Glutamatergic neuron (in vitro differentiated cells): Measurements from ENCODE around the gene FGF9. TPM values are rescaled to one million over a fixed set of nuclear protein-coding genes. Genes with fewer than 3 reads are reported as not detected.

Experiments used
- DNase-seq: peaks from one replicate; pipeline ENCODE4 v3.0.0; 2022
- H3K27ac Mint-ChIP-seq: one replicate; pipeline ENCODE4 v1.8.0; 2020; ENCODE audit warnings: mild to moderate bottlenecking, mixed read lengths, inconsistent platforms; ENCODE audit not compliant: unreplicated experiment
- H3K27me3 Mint-ChIP-seq: one replicate; pipeline ENCODE4 v1.8.0; 2020; ENCODE audit warnings: mild to moderate bottlenecking, moderate library complexity, mixed read lengths, inconsistent platforms; ENCODE audit not compliant: unreplicated experiment
- H3K36me3 Mint-ChIP-seq: one replicate; pipeline ENCODE4 v1.8.0; 2020; ENCODE audit warnings: mild to moderate bottlenecking, mixed read lengths, inconsistent platforms; ENCODE audit not compliant: unreplicated experiment
- H3K4me1 Mint-ChIP-seq: one replicate; pipeline ENCODE4 v1.8.0; 2020; ENCODE audit warnings: mild to moderate bottlenecking, low read depth, mixed read lengths, inconsistent platforms; ENCODE audit not compliant: unreplicated experiment
- H3K4me3 Mint-ChIP-seq: one replicate; pipeline ENCODE4 v1.8.0; 2020; ENCODE audit warnings: mild to moderate bottlenecking, mixed read lengths, inconsistent platforms; ENCODE audit not compliant: unreplicated experiment
- H3K9me3 Mint-ChIP-seq: one replicate; pipeline ENCODE4 v1.8.0; 2020; ENCODE audit warnings: mild to moderate bottlenecking, moderate library complexity, mixed read lengths, inconsistent platforms; ENCODE audit not compliant: unreplicated experiment
- total RNA-seq: library from RNA; stranded (reverse); fragmentation: NEBNext Ultra II Directional; extraction: Animal tissue kit (Norgen Biotek cat#: 25700); gene quantifications from one replicate; pipeline ENCODE4 v1.2.1, GENCODE V29; 2021; ENCODE audit not compliant: unreplicated experiment
- TF ChIP-seq, protein P1 (sequence below): fragments of 200-600 bp; sonication (generic); IDR thresholded peaks from one replicate; pipeline ENCODE4 v1.5.0; 2021; ENCODE audit not compliant: partially characterized antibody, unreplicated experiment

FGF9 gene
- total RNA-seq, 1 donor from 2014 or later = 19.5 TPM

DNA sequence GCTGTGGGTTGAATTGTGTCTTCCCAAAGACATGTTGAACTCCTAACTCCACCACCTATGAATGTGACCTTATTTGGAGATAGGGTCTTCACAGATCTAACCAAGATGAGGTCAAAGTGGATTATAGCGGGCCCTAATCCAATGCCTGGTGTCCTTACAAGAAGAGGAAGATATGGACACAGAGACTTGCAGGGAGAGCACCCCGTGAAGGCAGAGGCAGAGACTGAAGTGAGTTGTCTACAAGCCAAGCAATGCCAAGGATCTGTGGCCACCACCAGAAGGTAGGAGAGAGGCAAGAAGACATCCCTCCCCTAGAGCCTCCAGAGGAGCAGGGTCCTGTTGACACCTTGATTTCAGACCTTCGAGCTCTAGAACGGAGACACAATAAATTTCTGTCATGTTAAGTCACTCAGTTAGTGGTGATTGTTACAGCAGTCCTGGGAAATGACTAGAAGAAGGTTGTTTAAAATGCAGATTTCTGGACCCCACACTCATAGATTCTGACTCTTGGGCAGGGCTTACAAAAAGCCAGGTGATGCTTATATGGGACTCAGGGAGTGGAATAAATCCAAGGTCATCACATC, 70.6 kb downstream of the FGF9 start:
- DNase-seq = no peak
- Mint-ChIP-seq H3K27me3 (no peaks in the 10 kb centered on the region), H3K4me1 (peaks cover 4% of the 10 kb centered on the region), H3K4me3 (no peak overlapping the region), H3K9me3 (no peaks in the 10 kb centered on the region), H3K27ac (no peak overlapping the region), H3K36me3 (no peaks in the 10 kb centered on the region)
- TF ChIP-seq, protein P1, sequence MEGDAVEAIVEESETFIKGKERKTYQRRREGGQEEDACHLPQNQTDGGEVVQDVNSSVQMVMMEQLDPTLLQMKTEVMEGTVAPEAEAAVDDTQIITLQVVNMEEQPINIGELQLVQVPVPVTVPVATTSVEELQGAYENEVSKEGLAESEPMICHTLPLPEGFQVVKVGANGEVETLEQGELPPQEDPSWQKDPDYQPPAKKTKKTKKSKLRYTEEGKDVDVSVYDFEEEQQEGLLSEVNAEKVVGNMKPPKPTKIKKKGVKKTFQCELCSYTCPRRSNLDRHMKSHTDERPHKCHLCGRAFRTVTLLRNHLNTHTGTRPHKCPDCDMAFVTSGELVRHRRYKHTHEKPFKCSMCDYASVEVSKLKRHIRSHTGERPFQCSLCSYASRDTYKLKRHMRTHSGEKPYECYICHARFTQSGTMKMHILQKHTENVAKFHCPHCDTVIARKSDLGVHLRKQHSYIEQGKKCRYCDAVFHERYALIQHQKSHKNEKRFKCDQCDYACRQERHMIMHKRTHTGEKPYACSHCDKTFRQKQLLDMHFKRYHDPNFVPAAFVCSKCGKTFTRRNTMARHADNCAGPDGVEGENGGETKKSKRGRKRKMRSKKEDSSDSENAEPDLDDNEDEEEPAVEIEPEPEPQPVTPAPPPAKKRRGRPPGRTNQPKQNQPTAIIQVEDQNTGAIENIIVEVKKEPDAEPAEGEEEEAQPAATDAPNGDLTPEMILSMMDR = no peak

DNA sequence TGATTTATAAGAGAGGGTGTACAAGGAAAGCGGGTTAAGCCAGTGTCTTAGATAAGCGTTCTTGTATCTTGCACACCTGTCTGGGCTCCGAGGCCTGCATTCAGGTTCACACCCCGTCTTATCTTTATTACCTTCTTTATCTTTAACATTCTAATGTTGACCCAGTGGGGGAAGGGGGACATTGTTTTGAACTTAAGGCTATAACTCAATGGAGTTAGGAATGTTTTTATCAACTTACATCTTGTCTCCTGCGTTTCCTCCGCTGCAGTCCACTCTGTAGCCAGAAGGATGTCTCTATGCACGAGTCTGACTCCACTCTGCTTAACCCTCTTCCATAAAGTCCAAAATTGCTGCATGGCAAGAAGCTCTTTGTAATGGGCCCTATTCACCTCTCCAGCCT, 71.2 kb downstream of the FGF9 start:
- H3K27me3 Mint-ChIP-seq = no peaks in the 10 kb centered on the region
- TF ChIP-seq, protein P1 = no peak
- no peak overlapping the region for H3K4me3 Mint-ChIP-seq
- no peak for DNase-seq
- no peaks in the 10 kb centered on the region for H3K9me3 Mint-ChIP-seq
- H3K27ac Mint-ChIP-seq = no peak overlapping the region
- H3K36me3 Mint-ChIP-seq = no peaks in the 10 kb centered on the region
- peaks cover 4% of the 10 kb centered on the region for H3K4me1 Mint-ChIP-seq

DNA sequence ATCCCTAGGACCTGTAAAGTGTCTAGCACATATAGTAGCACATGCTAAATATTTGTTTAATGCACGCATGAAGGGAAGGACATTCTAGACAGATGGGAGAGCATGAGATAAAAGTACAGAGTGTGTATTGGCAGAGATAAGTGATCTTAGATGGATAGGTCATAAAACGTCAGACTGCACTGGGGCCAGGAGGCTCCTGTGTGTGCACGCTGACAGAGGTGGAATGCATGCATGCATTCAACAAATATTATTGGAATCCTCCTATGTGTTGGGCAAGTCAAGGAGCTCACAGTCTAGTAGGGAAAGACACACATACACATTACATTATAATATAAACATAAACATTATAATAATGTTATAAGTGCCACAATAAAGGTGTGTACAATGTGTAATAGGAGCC, 73.3 kb downstream of the FGF9 start:
- H3K27me3 Mint-ChIP-seq = no peaks in the 10 kb centered on the region
- no peaks in the 10 kb centered on the region for H3K36me3 Mint-ChIP-seq
- H3K4me3 Mint-ChIP-seq = no peak overlapping the region

DNA sequence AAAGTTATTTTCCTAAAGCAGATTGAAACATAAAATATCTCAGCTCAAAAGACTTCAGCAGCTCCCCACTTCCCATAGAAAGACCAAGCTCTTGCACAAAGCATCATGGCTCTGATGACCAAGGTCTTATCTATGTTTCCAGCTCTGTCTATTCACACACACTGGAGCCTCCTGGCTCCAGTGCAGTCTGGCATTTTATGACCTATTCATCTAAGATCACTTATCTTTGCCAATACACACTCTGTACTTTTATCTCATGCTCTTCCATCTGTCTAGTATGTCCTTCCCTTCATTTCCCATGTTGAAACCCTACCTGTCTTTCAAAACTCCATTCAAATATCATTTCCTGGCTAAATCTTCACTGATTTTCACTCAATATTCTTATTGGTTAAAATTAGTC, 74.4 kb downstream of the FGF9 start:
- Mint-ChIP-seq H3K9me3 (no peaks in the 10 kb centered on the region), H3K4me3 (no peak overlapping the region), H3K27me3 (no peaks in the 10 kb centered on the region), H3K27ac (no peak overlapping the region), H3K4me1 (peaks cover 4% of the 10 kb centered on the region), H3K36me3 (no peaks in the 10 kb centered on the region)
- TF ChIP-seq, protein P1 = no peak
- DNase-seq = no peak

More for the DNA sequence above, 73.3 kb downstream of the FGF9 start:
- no peak overlapping the region for H3K27ac Mint-ChIP-seq
- no peaks in the 10 kb centered on the region for H3K9me3 Mint-ChIP-seq
- peaks cover 5% of the 10 kb centered on the region for H3K4me1 Mint-ChIP-seq
- TF ChIP-seq, protein P1 = no peak
- no peak for DNase-seq

DNA sequence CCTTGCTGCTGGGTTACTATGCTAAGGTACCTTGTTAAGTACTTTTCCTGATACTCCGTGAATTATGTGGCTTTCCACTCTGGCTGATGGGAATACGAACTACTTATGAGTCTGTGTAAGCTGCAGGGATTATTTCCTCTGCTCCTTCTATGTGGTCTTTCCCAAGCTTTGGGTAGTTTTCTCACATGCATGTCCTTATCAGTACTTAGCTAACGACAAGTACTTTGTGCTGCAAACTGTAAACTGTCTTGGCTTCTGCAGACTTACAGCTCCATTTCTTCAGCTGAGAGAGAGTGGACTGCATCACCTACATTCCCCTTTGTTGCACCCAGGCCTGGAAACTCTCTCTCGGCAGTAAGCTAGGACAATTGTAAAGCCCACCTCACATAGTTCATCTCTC, 76.6 kb downstream of the FGF9 start:
- no peak for DNase-seq
- Mint-ChIP-seq H3K27ac (peak overlapping the region; percentile 73), H3K4me1 (peaks cover 4% of the 10 kb centered on the region), H3K4me3 (no peak overlapping the region), H3K36me3 (no peaks in the 10 kb centered on the region), H3K9me3 (no peaks in the 10 kb centered on the region), H3K27me3 (no peaks in the 10 kb centered on the region)
- TF ChIP-seq, protein P1 = no peak
